Measurements from ENCODE around the gene FMO5.

DNA sequence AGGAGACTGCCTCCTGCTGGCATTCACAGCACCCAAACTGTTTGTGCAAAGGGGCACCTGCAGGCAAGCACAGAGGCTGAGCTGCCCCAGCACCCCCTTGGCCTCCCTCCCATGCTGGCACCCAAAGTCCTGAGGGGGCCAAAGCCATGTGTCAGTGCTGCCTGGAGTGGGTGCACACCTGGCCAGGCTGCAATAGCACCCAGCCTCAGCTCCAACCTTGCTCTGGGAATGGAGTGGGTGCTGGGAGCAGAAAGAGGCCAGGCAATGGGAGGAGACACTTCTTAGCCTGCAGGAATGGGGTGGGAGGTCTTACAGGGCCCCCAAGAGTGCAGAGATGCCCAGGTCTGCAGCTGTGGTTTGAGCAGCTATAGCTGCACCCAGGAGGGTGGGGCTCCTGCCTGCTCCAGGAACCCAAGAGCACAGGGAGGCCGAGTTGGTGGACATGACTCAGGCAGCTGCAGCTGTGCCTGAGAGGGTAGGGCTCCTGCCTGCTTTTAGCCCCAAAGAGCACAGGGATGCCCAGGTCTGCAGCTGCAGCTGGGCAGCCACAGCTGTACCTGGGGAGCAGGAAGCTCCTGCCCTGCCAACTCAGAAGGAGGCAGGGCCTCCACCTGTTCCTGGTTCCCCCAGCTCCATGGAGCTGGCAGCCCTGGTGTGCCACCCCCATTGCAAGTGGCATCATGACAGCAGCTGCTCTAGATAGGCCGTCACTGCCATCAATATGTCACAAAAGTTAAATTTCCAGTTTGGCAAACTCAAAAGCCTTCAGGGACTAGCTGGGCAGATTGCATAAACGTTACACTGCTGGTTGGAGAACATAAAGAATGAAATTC lies 12.0 kb upstream of the FMO5 start:
- TF ChIP-seq, protein P1, sequence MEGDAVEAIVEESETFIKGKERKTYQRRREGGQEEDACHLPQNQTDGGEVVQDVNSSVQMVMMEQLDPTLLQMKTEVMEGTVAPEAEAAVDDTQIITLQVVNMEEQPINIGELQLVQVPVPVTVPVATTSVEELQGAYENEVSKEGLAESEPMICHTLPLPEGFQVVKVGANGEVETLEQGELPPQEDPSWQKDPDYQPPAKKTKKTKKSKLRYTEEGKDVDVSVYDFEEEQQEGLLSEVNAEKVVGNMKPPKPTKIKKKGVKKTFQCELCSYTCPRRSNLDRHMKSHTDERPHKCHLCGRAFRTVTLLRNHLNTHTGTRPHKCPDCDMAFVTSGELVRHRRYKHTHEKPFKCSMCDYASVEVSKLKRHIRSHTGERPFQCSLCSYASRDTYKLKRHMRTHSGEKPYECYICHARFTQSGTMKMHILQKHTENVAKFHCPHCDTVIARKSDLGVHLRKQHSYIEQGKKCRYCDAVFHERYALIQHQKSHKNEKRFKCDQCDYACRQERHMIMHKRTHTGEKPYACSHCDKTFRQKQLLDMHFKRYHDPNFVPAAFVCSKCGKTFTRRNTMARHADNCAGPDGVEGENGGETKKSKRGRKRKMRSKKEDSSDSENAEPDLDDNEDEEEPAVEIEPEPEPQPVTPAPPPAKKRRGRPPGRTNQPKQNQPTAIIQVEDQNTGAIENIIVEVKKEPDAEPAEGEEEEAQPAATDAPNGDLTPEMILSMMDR (IDR thresholded peaks at IDR 0.05; ENCODE audit: low read depth, low read length, missing input control): no peak
- TF ChIP-seq RAD21 (IDR thresholded peaks at IDR 0.05): no peak

Measured in liver (tissue), 3 donors.